Activated B cell treated with CpG ODN at 0.5 μM for 24 hours (primary cell): ENCODE data around the gene P2RX3. TPM values are rescaled to one million over a fixed set of nuclear protein-coding genes. Genes with fewer than 3 reads are reported as not detected.

Experiments used
- ATAC-seq: fragments of 200-7000 bp; cut with Tn5 transposase; one replicate; pipeline ENCODE4 v1.10.0; 2021; ENCODE audit warnings: low read depth, mild to moderate bottlenecking, moderate library complexity
- CTCF ChIA-PET: fragments of 350-600 bp; sonication (Branson Sonifier 250); formaldehyde crosslinking; loops from one replicate; lab custom pipeline; 2021; ENCODE audit warnings: antibody characterized with exemption; lab: Charles Lee
- POLR2A ChIA-PET: fragments of 350-600 bp; sonication (Branson Sonifier 250); formaldehyde crosslinking; loops from one replicate; lab custom pipeline; 2021; ENCODE audit warnings: antibody characterized with exemption; lab: Charles Lee
- DNase-seq: peaks from one replicate; pipeline ENCODE4 v3.0.0; 2022
- H3K27ac Mint-ChIP-seq: one replicate; pipeline ENCODE4 v1.8.0; 2020; ENCODE audit warnings: mixed read lengths
- H3K27me3 Mint-ChIP-seq: one replicate; pipeline ENCODE4 v1.8.0; 2021; ENCODE audit warnings: mixed read lengths
- H3K36me3 Mint-ChIP-seq: one replicate; pipeline ENCODE4 v1.8.0; 2021; ENCODE audit warnings: low read depth, mixed read lengths
- H3K4me1 Mint-ChIP-seq: one replicate; pipeline ENCODE4 v1.8.0; 2021; ENCODE audit warnings: mixed read lengths
- H3K4me3 Mint-ChIP-seq: one replicate; pipeline ENCODE4 v1.8.0; 2020; ENCODE audit warnings: mild to moderate bottlenecking, mixed read lengths
- H3K9me3 Mint-ChIP-seq: one replicate; pipeline ENCODE4 v1.8.0; 2020; ENCODE audit warnings: mixed read lengths
- intact Hi-C: fragments of 100-400 bp; cut with micrococcal nuclease; formaldehyde crosslinking; loops from one replicate; pipeline ENCODE4 v1.15.1; 2024
- total RNA-seq: library from RNA; stranded (reverse); gene quantifications from 2 replicates; pipeline ENCODE4 v1.2.3, GENCODE V29; 2022
- TF ChIP-seq, protein P1 (sequence below): fragments of 200-600 bp; IDR thresholded peaks from one replicate; pipeline ENCODE4 v1.8.0; 2022; ENCODE audit warnings: antibody characterized with exemption, mild to moderate bottlenecking

Gene P2RX3
- total RNA-seq, 1 donor from 2014 or later: not detected

- peaks cover 14% of the 10 kb centered on the region for H3K27me3 Mint-ChIP-seq
- no peak for DNase-seq
These were observed 38.2 kb downstream of the P2RX3 start for GRCh38 chr11:57376095-57377090.

DNA sequence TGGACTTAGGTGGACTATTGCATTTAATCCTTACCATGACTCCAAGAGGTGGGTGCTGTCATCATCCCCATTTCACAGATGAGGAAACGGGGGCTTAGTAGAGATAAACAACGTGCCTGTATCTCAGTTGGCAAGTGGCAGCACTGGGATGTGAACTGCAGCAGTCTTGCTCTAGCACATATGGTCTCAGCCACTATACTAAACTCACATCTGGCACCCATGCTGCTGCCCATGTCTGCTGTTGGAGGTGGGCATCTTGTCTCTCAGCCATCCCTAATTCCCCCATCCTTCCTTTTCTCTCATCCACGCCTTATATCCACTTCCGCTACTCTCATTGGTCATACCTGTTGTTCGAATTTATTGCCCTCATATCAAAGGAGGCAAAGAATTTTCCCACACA is 39.0 kb downstream of the P2RX3 start:
- intact Hi-C loops: no loop called here
- CTCF ChIA-PET: no interaction called here
- H3K27me3 Mint-ChIP-seq: peaks cover 15% of the 10 kb centered on the region

More at GRCh38 chr11:57376095-57377090, 38.2 kb downstream of the P2RX3 start:
- no peaks in the 10 kb centered on the region for H3K36me3 Mint-ChIP-seq
- H3K4me1 Mint-ChIP-seq: no peaks in the 10 kb centered on the region
- ChIA-PET POLR2A (no interaction called here), CTCF (no interaction called here)
- no peak overlapping the region for H3K27ac Mint-ChIP-seq
- TF ChIP-seq, protein P1, sequence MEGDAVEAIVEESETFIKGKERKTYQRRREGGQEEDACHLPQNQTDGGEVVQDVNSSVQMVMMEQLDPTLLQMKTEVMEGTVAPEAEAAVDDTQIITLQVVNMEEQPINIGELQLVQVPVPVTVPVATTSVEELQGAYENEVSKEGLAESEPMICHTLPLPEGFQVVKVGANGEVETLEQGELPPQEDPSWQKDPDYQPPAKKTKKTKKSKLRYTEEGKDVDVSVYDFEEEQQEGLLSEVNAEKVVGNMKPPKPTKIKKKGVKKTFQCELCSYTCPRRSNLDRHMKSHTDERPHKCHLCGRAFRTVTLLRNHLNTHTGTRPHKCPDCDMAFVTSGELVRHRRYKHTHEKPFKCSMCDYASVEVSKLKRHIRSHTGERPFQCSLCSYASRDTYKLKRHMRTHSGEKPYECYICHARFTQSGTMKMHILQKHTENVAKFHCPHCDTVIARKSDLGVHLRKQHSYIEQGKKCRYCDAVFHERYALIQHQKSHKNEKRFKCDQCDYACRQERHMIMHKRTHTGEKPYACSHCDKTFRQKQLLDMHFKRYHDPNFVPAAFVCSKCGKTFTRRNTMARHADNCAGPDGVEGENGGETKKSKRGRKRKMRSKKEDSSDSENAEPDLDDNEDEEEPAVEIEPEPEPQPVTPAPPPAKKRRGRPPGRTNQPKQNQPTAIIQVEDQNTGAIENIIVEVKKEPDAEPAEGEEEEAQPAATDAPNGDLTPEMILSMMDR: no peak
- no peak overlapping the region for H3K4me3 Mint-ChIP-seq
- intact Hi-C loops: no loop called here
- no peak for ATAC-seq
- no peaks in the 10 kb centered on the region for H3K9me3 Mint-ChIP-seq

GRCh38 chr11:57378186-57378585 is 40.0 kb downstream of the P2RX3 start:
- Mint-ChIP-seq H3K27me3 (peaks cover 19% of the 10 kb centered on the region), H3K4me3 (no peak overlapping the region), H3K9me3 (no peaks in the 10 kb centered on the region), H3K36me3 (no peaks in the 10 kb centered on the region), H3K27ac (no peak overlapping the region), H3K4me1 (no peaks in the 10 kb centered on the region)
- intact Hi-C loops: no loop called here
- CTCF ChIA-PET: no interaction called here
- no peak for DNase-seq
- POLR2A ChIA-PET: no interaction called here
- TF ChIP-seq, protein P1: no peak
- no peak for ATAC-seq

More for the DNA sequence above, 39.0 kb downstream of the P2RX3 start:
- H3K4me1 Mint-ChIP-seq: no peaks in the 10 kb centered on the region
- DNase-seq (no peak), ATAC-seq (no peak)
- no peaks in the 10 kb centered on the region for H3K36me3 Mint-ChIP-seq
- no peaks in the 10 kb centered on the region for H3K9me3 Mint-ChIP-seq
- POLR2A ChIA-PET: no interaction called here
- no peak overlapping the region for H3K27ac Mint-ChIP-seq
- no peak overlapping the region for H3K4me3 Mint-ChIP-seq
- TF ChIP-seq, protein P1: no peak

GRCh38 chr11:57379732-57380131 is 41.6 kb downstream of the P2RX3 start:
- ATAC-seq: no peak
- Mint-ChIP-seq H3K9me3 (no peaks in the 10 kb centered on the region), H3K27ac (no peak overlapping the region), H3K4me3 (no peak overlapping the region), H3K36me3 (no peaks in the 10 kb centered on the region), H3K4me1 (no peaks in the 10 kb centered on the region), H3K27me3 (peaks cover 19% of the 10 kb centered on the region)
- TF ChIP-seq, protein P1: no peak
- intact Hi-C loops: no loop called here
- ChIA-PET POLR2A (no interaction called here), CTCF (no interaction called here)
- no peak for DNase-seq

DNA sequence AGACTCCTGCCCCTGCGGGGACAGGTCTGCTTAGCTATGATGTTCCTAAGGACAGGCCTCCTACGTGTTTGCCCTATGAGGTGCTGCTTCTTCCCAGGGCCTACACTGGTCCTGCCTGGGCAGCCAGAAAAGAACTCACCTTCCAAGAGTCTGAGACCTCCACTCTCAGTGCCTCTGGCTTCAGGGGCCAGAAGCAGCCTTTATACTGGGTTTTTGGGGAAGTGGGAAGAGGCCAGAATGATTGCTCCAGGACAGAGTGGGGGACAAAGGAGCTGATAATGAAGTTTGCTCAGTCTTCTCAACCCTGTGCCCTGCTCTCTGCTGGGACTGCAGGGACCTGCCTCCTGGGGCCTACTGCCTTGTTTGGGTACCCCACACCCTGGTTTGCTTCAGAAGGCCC is 42.8 kb downstream of the P2RX3 start, which contains the start of gene PRG3:
Gene PRG3, minus strand, starts transcription at position 176 of the 400 bp plus-strand sequence. CDS start 442 bp downstream, outside the sequence.
- Mint-ChIP-seq H3K4me3 (no peak within 1 kb of the TSS), H3K27ac (no peak within 1 kb of the TSS), H3K36me3 (no peaks in the 10 kb centered on the region), H3K9me3 (no peaks in the 10 kb centered on the region), H3K4me1 (no peaks in the 10 kb centered on the region), H3K27me3 (peaks cover 21% of the 10 kb centered on the region)
- ChIA-PET POLR2A (interaction anchor here (0.6 to 0.7 kb wide), 2 partner anchors 11 to 76 kb away, joined by 3 read pairs; no protein-coding TSS in a partner anchor), CTCF (no interaction called here)
- TF ChIP-seq, protein P1: no peak
- no peak for DNase-seq
- intact Hi-C loops: no loop called here
- ATAC-seq: no peak
